GM12878 (cell line): Measurements from ENCODE around the gene STPG4. TPM values are rescaled to one million over a fixed set of nuclear protein-coding genes. Genes with fewer than 3 reads are reported as not detected.
A peak's percentile ranks its signal among the peaks of the same experiment; 100 is the strongest.

Experiments
- BCLAF1 ChIP-seq: fragments of 450-650 bp; IDR thresholded peaks from 2 replicates; pipeline ENCODE4 v1.6.1; 2017; ENCODE audit warnings: antibody characterized with exemption, mild to moderate bottlenecking, moderate library complexity
- BRCA1 ChIP-seq: IDR thresholded peaks from 2 replicates; pipeline ENCODE4 v1.6.1; 2011; ENCODE audit warnings: low read depth, low read length, improper control_type of control experiment
- E4F1 ChIP-seq: fragments of 450-650 bp; IDR thresholded peaks from 2 replicates; pipeline ENCODE4 v1.6.1; 2018; ENCODE audit warnings: borderline replicate concordance, mild to moderate bottlenecking; ENCODE audit not compliant: partially characterized antibody
- EED ChIP-seq: sonication (generic); IDR thresholded peaks from 2 replicates; pipeline ENCODE4 v1.6.1; 2016; ENCODE audit warnings: antibody characterized with exemption, low read depth
- ELK1 ChIP-seq: IDR thresholded peaks from 2 replicates; pipeline ENCODE4 v1.6.1; 2012; ENCODE audit warnings: low read depth, low read length, improper control_type of control experiment
- HSF1 ChIP-seq: fragments of 150-350 bp; IDR thresholded peaks from 2 replicates; pipeline ENCODE4 v1.6.1; 2014; ENCODE audit warnings: mild to moderate bottlenecking, low read depth, low read length
- IKZF1 ChIP-seq: fragments of 450-650 bp; conservative IDR thresholded peaks from 2 replicates; pipeline ENCODE4 v1.6.1; 2017; ENCODE audit warnings: antibody characterized with exemption, mild to moderate bottlenecking
- IRF3 ChIP-seq: fragments of 450-650 bp; IDR thresholded peaks from 2 replicates; pipeline ENCODE4 v1.6.1; 2014; ENCODE audit warnings: mild to moderate bottlenecking
- JUND ChIP-seq: IDR thresholded peaks from 2 replicates; pipeline ENCODE4 v1.6.1; 2012; ENCODE audit warnings: low read depth, mild to moderate bottlenecking, low read length, improper control_type of control experiment, moderate library complexity
- MTA2 ChIP-seq: fragments of 450-650 bp; IDR thresholded peaks from 2 replicates; pipeline ENCODE4 v1.6.1; 2016; ENCODE audit warnings: low read depth, mild to moderate bottlenecking, moderate library complexity
- POLR2AphosphoS5 ChIP-seq: IDR thresholded peaks from 2 replicates; pipeline ENCODE4 v1.6.1; 2011; ENCODE audit warnings: mild to moderate bottlenecking, low read length, inconsistent platforms
- RBBP5 ChIP-seq: fragments of 200-600 bp; sonication (generic); conservative IDR thresholded peaks from 2 replicates; pipeline ENCODE4 v1.6.1; 2016
- SMARCA5 ChIP-seq: fragments of 450-650 bp; IDR thresholded peaks from 2 replicates; pipeline ENCODE4 v1.6.1; 2017; ENCODE audit warnings: mild to moderate bottlenecking
- USF2 ChIP-seq: IDR thresholded peaks from 2 replicates; pipeline ENCODE4 v1.6.1; 2011; ENCODE audit warnings: low read depth, low read length, improper control_type of control experiment, borderline replicate concordance
- polyA plus RNA-seq, 11 experiments: library from polyadenylated mRNA; depleted of rRNA in 4 of 11; unstranded in 6 of 11; stranded (reverse) in 5 of 11; fragments of >200 nt; fragmentation: Nextera tagmentation in 4 of 11; fragmentation: Illumina TruSeq in 1 of 11; extraction: Ambion mirVana in 4 of 11; extraction: Trizol in 1 of 11; gene quantifications; 1 replicate in 1 of 11; 2 replicates in 10 of 11; pipeline versions ENCODE4 v1.2.1 to v1.2.3, GENCODE V29; 2011 to 2016; ENCODE audit warnings: inconsistent platforms in 2 of 11, missing spikeins in 2 of 11, low read depth in 1 of 11
- total RNA-seq, 4 experiments: library from RNA; depleted of rRNA in 3 of 4; stranded (reverse); fragments of >200 nt in 3 of 4; fragmentation: Illumina TruSeq in 1 of 4; extraction: Trizol in 1 of 4; gene quantifications; 2 replicates each; pipeline versions ENCODE4 v1.2.1 to v1.2.3, GENCODE V29; 2013 to 2021

STPG4 gene
- total and polyA plus RNA-seq, 10 of the 15 experiments (the other 5 are each of a cell fraction or from before 2014, with no cell fraction given), result 0.10 to 0.29 (median 0.19) TPM; not detected in 3

- TF ChIP-seq IRF3 (no peak), RBBP5 (no peak), EED (peak; percentile 17; the same call in 1 of the 2 replicates), BCLAF1 (no peak), E4F1 (no peak), ELK1 (no peak), MTA2 (no peak), SMARCA5 (no peak), IKZF1 (0 out of 2 replicates have a peak, but pooled peaks have one; percentile 9), BRCA1 (no peak), HSF1 (no peak), USF2 (no peak), POLR2AphosphoS5 (no peak), JUND (no peak)
These were observed 97.5 kb downstream of the STPG4 start (continued) for GRCh38 chr2:47057687-47058002.
